8988T (cell line): ENCODE measurements around the gene NEK5.
A peak's percentile ranks its signal among the peaks of the same experiment; 100 is the strongest.

Experiments used
- DNase-seq: peaks from one replicate; pipeline ENCODE4 v3.0.0; 2011

The NEK5 gene

DNA sequence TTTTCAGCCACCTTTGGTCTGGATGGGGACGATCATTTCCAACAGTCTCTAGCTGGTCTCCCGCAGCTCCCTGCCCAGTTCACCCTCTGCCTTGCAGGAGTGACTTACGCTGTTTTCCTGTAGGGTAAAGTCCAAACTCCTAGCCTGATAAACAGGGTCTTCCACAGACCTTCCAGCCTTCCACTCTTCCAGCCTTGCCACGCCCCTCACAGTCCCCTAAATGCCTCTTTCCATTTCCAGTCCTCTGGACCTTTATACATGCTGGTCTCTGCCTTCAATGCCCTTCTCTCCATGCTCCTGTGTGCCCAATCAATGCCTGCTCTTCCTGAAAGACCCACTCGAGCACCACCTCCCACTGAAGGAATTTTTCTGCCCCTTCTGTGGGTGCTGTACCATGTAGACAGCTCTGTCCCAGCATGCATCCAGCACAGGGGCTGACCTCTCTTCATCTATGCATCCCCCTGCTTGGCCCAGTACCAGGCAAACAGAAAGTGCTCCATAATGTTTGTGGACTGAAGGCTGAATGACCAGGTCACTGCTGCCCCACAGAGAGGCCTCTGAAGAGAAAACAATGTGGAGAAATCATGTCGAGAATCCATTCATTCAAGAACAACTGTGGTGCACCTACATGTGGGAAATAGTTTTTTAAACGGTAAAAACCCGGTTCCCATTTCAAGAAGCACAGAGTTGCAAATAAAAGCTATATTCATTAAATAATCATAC lies 122.2 kb downstream of the NEK5 start:
- no peak for DNase-seq

DNA sequence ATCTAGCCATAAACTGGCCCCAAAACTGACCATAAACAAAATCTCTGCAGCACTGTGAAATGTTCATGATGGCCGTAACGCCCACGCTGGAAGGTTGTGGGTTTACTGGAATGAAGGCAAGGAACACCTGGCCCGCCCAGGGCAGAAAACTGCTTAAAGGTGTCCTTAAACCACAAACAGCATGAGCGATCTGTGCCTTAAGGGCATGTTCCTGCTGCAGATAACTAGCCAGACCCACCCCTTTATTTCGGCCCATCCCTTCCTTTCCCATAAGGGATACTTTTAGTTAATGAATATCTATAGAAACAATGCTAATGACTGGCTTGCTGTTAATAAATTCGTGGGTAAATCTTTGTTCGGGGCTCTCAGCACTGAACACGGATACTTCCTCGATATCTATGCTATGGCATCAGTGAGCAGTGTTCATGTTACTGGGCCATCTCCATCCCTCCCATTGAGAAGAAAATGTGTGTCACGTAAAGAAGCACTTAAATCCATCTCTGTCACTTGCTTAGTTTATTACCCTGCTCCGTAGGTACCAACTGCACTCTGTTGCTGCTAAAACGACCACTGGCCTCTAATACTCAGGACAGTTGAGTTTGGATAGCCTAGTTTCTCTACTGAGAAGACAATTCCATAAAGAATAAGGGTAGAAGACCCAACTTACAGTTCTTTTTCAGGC lies 122.9 kb downstream of the NEK5 start:
- DNase-seq, result no peak

DNA sequence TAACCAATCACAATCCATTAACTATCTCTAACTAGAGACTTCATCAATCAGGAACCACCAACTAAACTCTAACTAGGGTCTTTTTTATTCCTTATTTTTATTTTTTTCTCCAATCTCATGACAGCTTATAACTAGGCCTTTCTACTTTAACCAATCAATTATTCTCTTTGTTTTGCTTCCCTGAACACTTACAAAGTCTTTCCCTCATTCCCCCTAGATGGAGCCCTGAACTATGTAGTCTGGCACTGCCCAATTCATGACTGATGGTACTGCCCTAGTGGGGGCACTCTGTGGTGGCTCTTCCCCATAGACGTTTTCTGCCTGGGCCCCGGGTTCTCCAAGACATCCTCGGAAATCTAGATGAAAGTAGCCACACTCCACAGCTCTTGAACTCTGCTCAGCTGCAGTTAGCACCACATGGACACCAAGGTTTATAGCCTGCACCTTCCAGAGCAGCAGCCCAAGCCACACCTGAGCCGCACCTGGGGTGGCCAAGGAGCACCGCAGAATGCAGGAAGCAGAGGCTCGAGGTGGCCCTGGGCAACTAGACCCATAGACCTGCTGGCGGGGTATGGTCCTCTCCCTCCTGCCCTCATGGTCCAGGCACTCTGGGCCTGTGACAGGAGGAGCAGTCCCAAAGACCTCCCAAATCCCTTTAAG lies 124.2 kb downstream of the NEK5 start:
- peak; percentile 35 for DNase-seq

DNA sequence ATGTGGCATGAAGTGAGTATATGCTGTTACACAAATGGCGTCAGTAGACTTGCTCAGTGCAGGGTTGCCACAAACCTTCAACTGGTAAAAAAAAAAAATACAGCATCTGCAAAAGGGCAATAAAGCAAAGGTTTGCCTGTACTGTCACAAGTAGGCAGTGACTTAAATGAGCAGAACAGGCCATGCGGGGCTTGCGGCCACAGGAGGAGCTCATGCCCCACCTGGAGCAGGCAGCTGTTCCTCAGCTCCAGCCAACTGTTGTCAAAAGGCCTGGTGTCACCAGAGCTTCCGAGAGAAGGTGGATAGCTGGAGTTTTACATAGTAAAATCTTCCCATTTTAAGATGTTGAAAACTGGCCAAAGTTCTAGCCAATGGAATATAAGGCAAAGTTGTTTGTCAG lies 125.3 kb downstream of the NEK5 start:
- DNase-seq, result no peak

DNA sequence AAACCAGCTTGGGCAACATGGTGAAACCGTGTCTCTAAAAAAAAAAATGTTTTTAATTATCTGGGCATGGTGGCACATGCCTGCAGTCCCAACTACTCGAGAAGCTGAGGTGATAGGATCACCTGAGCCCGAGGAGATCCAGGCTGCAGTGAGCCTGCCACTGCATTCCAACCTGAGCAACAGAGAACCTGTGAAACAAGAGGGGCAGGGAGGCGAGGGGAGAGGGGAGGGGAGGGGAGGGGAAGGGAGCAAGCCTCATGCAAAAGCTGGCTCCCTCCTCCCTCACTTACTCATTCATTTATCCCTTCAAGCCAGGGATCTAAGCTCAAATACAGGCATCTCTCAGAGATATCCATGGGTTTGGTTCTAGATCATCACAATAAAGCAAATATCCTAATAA lies 126.5 kb downstream of the NEK5 start:
- DNase-seq, result no peak

DNA sequence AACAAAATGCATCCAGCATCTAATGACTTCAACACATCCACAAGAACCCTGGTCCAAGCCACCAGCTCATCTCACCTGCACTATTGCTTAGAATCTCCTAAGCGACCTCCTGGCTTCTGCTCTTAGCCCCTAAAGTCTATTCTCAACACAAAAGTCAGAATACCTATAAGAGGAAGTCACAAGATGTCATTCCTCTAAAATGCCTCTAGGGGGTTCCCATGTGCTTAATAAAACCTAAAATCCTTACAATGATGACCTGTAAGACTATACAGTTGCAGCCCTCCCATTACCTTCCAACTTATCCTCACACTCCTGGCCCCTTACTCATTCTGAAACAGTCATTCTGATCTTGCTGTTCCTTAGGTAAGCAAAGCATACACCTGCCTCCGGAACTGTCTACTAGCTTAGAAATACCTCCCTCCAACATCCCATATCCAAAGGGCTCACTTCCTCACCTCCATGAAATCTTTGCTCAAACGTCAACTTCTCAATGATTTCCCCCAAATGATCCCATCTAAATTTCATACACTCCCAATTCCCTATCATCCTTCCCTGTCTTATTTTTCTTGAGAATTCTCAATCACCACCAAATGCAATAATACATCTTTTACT lies 127.6 kb downstream of the NEK5 start:
- DNase-seq, result peak; percentile 41

DNA sequence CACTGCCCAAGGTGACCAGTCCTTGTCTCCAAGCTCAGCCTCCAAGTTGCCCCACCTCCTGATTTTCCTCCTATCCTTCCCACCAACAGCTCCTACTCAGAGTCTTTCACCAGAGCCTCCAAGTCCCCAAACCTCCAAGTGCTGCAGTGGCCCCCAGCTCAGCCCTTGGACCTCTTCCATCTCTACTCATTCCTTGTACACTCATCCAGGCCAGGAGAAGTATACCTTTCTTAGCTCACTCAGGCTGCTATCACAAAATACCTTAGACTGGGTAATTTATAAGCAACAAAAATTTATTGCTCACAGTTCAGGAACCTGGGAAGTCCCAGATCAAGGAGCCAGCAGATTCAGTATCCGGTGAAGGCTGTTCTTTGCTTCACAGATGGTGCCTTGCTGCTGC lies 129.0 kb downstream of the NEK5 start:
- no peak for DNase-seq

DNA sequence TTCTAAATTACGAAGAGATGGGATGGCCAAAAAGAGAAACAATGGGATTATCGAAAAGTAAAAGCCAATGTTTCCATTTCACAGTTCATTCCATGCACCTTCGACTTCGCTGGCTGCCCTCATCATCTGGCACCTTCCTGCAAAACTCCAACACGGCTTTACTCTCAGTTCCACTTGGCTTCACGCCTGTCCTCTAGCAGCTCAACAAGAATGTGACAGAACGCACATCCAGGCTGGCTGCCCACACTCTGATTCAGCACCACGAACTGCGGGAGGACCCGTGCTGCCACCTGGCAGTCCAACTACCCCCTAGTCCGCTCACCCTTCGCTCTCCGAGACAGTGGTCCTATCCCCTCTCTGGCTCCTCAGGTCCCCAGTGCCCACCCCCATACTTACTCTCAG lies 129.4 kb downstream of the NEK5 start:
- DNase-seq, result no peak

DNA sequence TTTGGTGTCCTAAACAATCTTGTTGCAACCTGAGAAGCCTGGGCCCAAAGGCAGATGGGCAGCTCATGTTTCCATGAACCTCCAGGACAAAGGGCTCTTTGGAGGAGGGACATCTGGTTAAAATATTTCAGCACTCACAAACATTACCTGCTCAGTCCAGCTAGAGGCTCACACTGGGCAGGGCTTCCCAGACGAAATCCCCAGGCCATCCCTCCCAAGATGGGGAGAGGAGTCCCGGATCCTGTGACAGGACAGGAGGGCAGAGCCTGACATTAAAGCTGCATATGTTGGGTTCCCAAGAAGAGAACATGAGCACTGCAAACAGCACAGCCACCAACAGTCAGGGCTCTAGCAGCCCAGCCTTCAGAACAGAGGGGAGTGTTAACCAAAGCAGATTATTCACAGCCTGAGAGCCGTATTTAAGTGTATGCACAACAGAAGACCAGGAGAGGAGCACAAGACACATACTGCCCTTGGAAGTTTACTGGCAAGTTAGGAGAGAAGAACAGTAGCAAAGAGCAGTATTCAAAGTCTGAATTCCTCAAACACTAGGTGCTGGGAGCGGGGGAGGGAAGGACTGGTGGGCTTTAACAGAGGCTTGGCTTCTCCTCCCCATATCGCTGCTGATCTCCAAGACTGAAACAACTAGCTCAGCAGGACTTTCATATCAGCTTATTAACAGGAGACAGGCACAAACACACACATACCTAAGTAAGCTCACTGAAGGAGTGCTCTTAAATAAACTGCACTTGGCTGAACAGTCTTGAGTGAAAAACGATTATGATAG lies 130.0 kb downstream of the NEK5 start:
- no peak for DNase-seq

DNA sequence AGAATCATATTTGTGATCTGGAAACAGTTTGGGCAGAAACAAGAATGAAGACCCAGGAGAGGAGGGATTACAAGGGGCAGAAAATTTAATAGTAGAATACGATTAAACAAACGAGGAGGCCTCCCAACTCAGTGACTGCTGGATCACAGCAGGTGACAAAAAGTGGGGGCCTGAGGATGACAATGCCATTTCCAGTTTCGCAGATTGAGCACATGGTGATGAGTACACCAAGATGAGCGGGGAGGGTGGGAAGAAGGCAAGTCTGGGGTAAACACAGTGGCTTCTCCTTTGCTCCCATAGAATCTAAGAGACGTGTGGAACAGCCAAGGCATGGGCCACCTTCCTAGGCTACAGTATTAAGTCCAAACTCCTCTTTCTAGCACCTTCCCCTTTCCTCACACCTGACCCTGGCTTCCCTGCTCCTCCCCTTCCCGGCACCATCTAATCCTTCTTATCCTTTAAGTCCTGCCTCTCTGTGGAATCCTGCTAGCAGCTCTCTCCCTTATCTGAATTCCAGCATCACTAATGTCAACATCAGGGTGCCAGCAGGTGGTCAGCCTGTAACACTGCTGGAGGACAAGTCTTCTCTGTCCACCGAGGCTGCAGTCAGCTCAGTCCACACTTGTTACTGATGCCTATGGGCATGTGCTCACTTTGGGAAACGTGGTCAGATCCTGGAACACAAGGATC lies 131.1 kb downstream of the NEK5 start:
- no peak for DNase-seq

DNA sequence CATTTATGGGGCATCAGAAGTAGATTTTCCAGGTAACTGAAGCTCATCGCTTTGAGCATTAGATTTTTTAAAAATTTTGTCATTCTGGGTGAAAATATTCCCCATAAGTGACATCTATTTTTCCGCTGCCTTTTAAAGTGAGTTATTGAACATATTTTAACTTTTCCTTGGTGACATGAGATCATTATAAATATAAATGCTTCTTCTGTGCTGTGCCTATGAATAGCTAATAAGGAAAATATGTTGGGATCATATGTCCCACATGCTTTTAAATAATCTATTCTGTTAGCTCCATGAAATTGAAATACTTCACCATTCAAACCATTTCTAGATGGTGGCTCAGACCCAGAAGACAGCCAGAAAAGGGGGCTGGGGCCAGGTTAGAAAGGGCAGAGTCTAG lies 131.7 kb downstream of the NEK5 start:
- DNase-seq, result no peak

DNA sequence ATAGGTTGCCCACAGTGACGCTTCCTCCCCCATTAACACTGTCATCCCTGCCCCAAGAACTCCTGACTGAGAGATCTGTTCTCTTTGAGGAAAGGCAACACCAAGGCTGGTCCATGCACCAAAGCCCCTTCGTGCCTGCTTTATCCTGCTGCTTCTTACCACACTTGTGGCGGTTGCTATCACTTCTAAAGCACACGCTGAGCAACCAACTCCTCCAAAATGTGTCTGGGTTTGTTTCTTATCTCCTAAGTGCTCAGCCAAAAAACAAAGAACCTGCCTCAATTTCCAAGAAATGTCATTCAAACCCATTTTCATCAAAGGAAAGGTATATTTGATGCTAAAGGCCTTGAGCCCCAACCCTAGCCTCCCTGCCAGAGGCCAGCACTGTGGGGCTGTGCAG lies 132.2 kb downstream of the NEK5 start:
- no peak for DNase-seq

DNA sequence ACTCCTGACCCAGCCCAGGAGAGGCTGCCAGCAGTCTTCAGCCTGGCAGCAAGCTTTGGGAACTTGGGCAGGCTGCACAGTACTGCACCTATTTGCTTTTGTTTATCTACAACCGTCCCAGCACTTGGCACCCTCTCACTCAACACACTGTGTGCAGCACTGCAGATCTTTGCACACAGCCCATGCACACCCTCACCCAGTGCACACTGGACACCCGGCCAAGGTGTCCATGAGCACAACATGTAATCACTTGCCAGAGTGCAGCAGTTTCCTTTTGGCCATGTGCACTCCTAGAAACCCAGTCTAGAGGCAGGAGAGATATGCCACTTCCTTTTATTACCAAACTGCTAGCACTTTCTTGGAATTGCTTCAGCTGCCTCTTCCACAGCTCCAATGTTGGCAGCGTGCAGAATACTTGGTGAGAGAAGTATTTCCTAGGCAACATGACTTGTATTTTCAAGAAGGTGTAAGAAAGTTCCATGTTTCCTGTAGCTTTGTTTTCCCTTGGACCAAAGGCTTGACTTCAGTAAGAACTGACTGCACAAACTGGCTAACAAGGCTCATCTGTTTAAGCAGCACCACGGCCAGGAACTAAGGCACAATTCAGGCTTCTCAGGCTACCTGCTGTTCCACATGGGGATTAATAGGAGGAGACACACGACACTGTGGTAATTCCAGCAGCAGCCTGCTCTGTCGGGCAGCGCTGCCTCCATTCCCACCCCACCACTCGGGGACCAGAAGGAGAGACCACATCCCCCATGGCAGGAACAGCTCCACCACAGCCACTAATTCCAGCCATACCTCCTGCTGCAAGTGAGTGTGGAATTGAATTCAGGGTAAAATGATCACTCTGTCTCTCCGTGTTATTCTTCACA lies 133.0 kb downstream of the NEK5 start:
- no peak for DNase-seq

DNA sequence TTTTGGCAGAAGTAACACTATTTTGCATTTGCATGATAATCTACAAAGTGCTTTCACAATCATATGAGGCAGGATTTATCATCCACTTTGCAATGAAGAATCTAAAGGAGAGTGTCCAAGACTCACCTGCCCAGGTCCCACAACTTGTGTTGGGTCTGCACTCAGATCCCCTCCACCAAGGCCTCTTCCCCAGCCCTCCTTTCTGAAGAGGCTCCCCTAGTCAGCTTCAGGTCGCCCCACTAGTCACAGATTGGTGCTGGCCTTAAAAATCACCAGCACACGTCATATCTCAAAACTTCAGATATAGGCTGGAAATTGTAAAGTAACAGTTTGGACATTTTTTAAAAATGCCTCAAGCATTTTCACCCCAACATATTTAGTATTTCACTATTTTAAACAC lies 135.2 kb downstream of the NEK5 start:
- DNase-seq, result no peak

DNA sequence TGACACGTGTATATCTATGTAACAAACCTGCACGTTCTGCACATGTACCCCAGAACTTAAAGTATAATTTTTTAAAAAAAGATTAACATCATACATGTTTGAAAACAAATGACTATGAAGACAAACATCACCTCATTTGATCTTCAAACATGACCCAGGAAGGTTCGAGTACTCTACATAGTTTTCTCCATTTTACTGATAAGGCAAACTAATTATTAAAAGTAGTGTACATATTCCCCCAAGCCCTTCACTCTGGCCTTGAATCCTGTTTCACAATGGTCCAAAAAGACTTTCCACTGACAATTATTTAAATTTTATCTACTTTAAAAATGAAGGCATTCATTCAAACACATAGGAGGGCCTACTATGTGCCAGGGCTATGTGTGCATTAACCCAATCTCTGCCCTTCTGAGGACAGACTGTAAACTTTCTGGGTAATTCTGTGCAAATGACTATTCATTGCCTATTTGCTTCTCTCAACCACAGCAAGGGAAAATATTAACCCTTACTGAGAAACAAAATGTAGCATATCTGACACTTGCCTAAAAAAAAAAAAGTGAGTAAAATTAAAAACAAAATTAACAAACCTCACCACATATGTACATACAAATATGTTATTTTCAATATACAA lies 139.8 kb downstream of the NEK5 start:
- no peak for DNase-seq
